Right lobe of liver (tissue), 6 donors: ENCODE measurements around the gene ENOX1. TPM values are rescaled to one million over a fixed set of nuclear protein-coding genes. Genes with fewer than 3 reads are reported as not detected.

ENCODE experiments used
- ATAC-seq, 4 donors: fragments of 200-7000 bp; cut with Tn5 transposase; one replicate each; pipeline ENCODE4 v1.9.1; 2020; ENCODE audit warnings: mild to moderate bottlenecking in 4 of 4, moderate library complexity in 4 of 4
- DNase-seq, 3 donors: peaks; one replicate each; pipeline ENCODE4 v3.0.0-alpha.2; 2020
- H3K27ac ChIP-seq, 3 donors: fragments of 200-600 bp; one replicate each; pipeline ENCODE4 v1.8.0; 2022
- H3K27me3 ChIP-seq, 2 donors: fragments of 200-600 bp; one replicate each; pipeline ENCODE4 v1.8.0; 2022
- H3K36me3 ChIP-seq, 4 donors: fragments of 200-600 bp; sonication (generic) in 1 of 4; one replicate each; pipeline versions ENCODE4 v1.5.1 to v1.8.0; 2017 to 2022; ENCODE audit warnings: control low read depth in 1 of 4
- H3K4me1 ChIP-seq, 4 donors: fragments of 200-600 bp; sonication (generic) in 1 of 4; one replicate each; pipeline versions ENCODE4 v1.5.1 to v1.8.0; 2017 to 2022; ENCODE audit warnings: control low read depth in 1 of 4
- H3K4me3 ChIP-seq, 3 donors: fragments of 200-600 bp; one replicate each; pipeline ENCODE4 v1.8.0; 2022
- H3K9me3 ChIP-seq, 4 donors: fragments of 200-600 bp; sonication (generic) in 1 of 4; one replicate each; pipeline versions ENCODE4 v1.5.1 to v1.8.0; 2017 to 2022; ENCODE audit warnings: control low read depth in 1 of 4
- CTCF ChIP-seq, 4 donors: fragments of 200-600 bp in 3 of 4; fragments of 450-650 bp in 1 of 4; IDR thresholded peaks; one replicate each; pipeline versions ENCODE4 v1.5.1 to v1.8.0; 2016 to 2022; ENCODE audit warnings: antibody characterized with exemption in 4 of 4, mild to moderate bottlenecking in 2 of 4
- POLR2A ChIP-seq: fragments of 450-650 bp; IDR thresholded peaks from one replicate; pipeline ENCODE4 v1.6.1; 2017; ENCODE audit warnings: antibody characterized with exemption, mild to moderate bottlenecking
- WGBS: methylation state at CpG from one replicate; pipeline ENCODE4 v1.1.6; 2018; ENCODE audit warnings: low coverage, low lambda C conversion rate; ENCODE audit not compliant: insufficient coverage; ENCODE audit errors: missing lambda C conversion rate; 5-methylcytosine and 5-hydroxymethylcytosine counted together
- intact Hi-C, 2 donors: fragments of 100-400 bp; cut with DNase I; formaldehyde crosslinking; loops; one replicate each; pipeline versions ENCODE4 v1.11.2 to v1.14.1; 2022
- total RNA-seq, 6 experiments: library from RNA; depleted of rRNA in 2 of 6; stranded (reverse); fragments of >200 nt in 2 of 6; fragmentation: NEBNext Ultra II Directional in 3 of 6; extraction: Animal tissue kit (Norgen Biotek cat#: 25700) in 3 of 6; gene quantifications; one replicate each; pipeline versions ENCODE4 v1.1.0 to v1.2.4, GENCODE V29; 2016 to 2023
- donor health status: DM: no; HTN: yes; CAD: no.
- donor health status: DM: no; HTN: no; CAD: no.
- donor health status: DM: no; HTN: no; CAD: no.
- donor health status: DM: no; HTN: yes; CAD: no.
- donor health status: DM: no; HTN: yes; CAD: no.

The ENOX1 gene
- total RNA-seq, 6 experiments from 2014 or later, result 0.07 to 0.16 TPM; not detected in 4

DNA sequence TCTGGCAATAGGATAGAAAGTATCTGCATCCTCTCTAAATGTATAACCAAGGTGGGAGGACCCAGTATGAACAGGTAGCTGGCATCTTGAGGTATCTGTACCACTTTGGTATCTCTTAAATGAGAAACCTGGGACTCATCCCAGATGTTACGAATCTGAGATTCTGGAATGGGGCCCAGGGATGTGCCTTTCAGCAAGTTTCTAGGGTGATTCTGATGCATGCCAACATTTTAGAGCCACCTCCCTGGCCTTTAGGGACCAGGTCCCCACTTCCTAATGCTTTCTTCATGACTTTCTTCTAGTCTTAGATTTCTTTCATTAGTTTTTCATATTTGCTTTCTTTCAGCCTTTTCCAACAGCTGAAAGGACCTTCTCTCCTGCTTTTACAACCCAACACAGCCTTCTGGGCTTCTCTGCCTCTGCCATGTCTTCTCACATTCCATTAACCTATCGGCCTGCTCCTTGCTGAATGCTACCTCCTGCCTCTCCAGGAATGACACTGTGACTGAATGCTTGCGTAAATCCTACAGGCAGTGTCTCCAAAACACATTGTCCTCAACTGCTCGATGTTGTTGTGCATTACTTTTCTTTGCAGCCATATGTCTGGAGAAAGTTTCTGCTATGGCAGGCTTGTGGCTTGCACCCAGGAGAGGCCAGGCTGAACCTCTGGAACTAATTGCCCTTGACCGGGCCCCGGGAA lies 479.4 kb downstream of the ENOX1 start:
- DNase-seq, result no peak
- Histone ChIP-seq H3K27me3 (no peaks in the 10 kb centered on the region), H3K4me3 (no peak overlapping the region), H3K9me3 (no peaks in the 10 kb centered on the region), H3K36me3 (no peaks in the 10 kb centered on the region), H3K4me1 (peaks cover 0 to 13% (median 6%) of the 10 kb centered on the region in 4 donors), H3K27ac (peak overlapping the region in 1 of 3 donors; percentile 55)
- WGBS, result 66% methylated on average over 4 of the region's 6 CpGs
- TF ChIP-seq CTCF (IDR thresholded peaks at IDR 0.05) (no peak), POLR2A (no peak)
- intact Hi-C loops, result loop anchor here in 1 of 2 donors (10.0 kb wide), 1 partner anchor 497 kb away; no protein-coding TSS in a partner anchor
- ATAC-seq, result no peak

- Histone ChIP-seq H3K4me1 (peaks cover 0 to 13% (median 6%) of the 10 kb centered on the region in 4 donors), H3K27ac (no peak overlapping the region), H3K36me3 (no peaks in the 10 kb centered on the region), H3K4me3 (no peak overlapping the region), H3K27me3 (no peaks in the 10 kb centered on the region), H3K9me3 (no peaks in the 10 kb centered on the region)
- intact Hi-C loops, result loop anchor here in 1 of 2 donors (10.0 kb wide), 1 partner anchor 498 kb away; no protein-coding TSS in a partner anchor
- ATAC-seq (no peak), DNase-seq (no peak)
- TF ChIP-seq POLR2A (no peak), CTCF (IDR thresholded peaks at IDR 0.05) (no peak)
Measured at GRCh38 chr13:43306372-43306771, 480.4 kb downstream of the ENOX1 start.

- 35% methylated on average over 4 of the region's 4 CpGs for WGBS
- no peak overlapping the region for H3K27ac ChIP-seq
- DNase-seq (no peak), ATAC-seq (no peak)
- no peaks in the 10 kb centered on the region for H3K27me3 ChIP-seq
- TF ChIP-seq POLR2A, result no peak
- intact Hi-C loops, result loop anchor here in 1 of 2 donors (10.0 kb wide), 1 partner anchor 499 kb away; no protein-coding TSS in a partner anchor
- peaks cover 0 to 13% (median 6%) of the 10 kb centered on the region in 4 donors for H3K4me1 ChIP-seq
- no peaks in the 10 kb centered on the region for H3K36me3 ChIP-seq
- H3K9me3 ChIP-seq, result no peaks in the 10 kb centered on the region
- H3K4me3 ChIP-seq, result no peak overlapping the region
Measured at GRCh38 chr13:43305416-43305815, 481.4 kb downstream of the ENOX1 start.

DNA sequence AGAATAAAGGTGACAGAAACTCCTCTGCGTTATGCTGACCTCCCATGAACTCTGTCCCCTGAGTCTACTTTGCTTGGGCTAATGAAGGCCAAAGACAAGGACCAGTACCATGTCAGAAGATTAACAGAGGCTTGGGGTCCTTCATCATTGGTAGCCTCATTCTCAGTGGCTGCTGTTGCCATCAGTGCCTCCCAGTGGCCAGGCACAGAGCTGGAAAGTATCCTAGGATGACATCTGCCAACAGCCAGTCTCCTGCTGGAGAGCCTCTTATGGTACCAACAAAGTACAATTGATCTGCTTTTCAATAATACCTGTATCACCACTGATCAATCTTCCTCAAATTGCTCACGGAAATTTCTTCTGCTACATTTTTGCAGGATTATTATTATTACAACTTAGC lies 481.8 kb downstream of the ENOX1 start:
- WGBS, result 44% methylated on average over 2 of the region's 2 CpGs
- no peaks in the 10 kb centered on the region for H3K27me3 ChIP-seq
- TF ChIP-seq CTCF (IDR thresholded peaks at IDR 0.05), result no peak
- no peak for TF ChIP-seq POLR2A
- H3K27ac ChIP-seq, result no peak overlapping the region
- no peaks in the 10 kb centered on the region for H3K36me3 ChIP-seq
- intact Hi-C loops, result loop anchor here in 1 of 2 donors (10.0 kb wide), 1 partner anchor 500 kb away; no protein-coding TSS in a partner anchor
- H3K9me3 ChIP-seq, result no peaks in the 10 kb centered on the region
- H3K4me3 ChIP-seq, result no peak overlapping the region
- ATAC-seq, result no peak
- DNase-seq, result no peak
- H3K4me1 ChIP-seq, result peaks cover 0 to 13% (median 6%) of the 10 kb centered on the region in 4 donors

- 60% methylated on average over 1 of the region's 2 CpGs for WGBS
- intact Hi-C loops, result loop anchor here in 1 of 2 donors (10.0 kb wide), 1 partner anchor 500 kb away; no protein-coding TSS in a partner anchor
- no peak for ATAC-seq
Measured at GRCh38 chr13:43304449-43304848, 482.3 kb downstream of the ENOX1 start.

More at GRCh38 chr13:43304449-43304848, 482.3 kb downstream of the ENOX1 start:
- Histone ChIP-seq H3K36me3 (no peaks in the 10 kb centered on the region), H3K4me1 (peaks cover 0 to 13% (median 6%) of the 10 kb centered on the region in 4 donors), H3K27me3 (no peaks in the 10 kb centered on the region), H3K4me3 (no peak overlapping the region), H3K27ac (no peak overlapping the region), H3K9me3 (no peaks in the 10 kb centered on the region)
- no peak for DNase-seq
- no peak for TF ChIP-seq CTCF (IDR thresholded peaks at IDR 0.05)
- no peak for TF ChIP-seq POLR2A
